Small intestine (tissue), 16 donors: Measurements from ENCODE around the gene UACA. TPM values are rescaled to one million over a fixed set of nuclear protein-coding genes. Genes with fewer than 3 reads are reported as not detected.
"Not testable (repeated sequence)": the region's sequence is repeated elsewhere in the genome, so short reads cannot be mapped to it uniquely, and the experiment has no call there.

Experiments
- DNase-seq, 2 donors: peaks; one replicate each; pipeline versions ENCODE4 v3.0.0 to v3.0.0-alpha.2; 2013
- FAIRE-seq: peaks from 2 replicates; lab custom pipeline; 2012; peaks lifted over from hg19 to GRCh38; lab: Jason Lieb, UNC
- H3K27ac ChIP-seq, 3 donors: one replicate each; pipeline ENCODE4 v1.5.1; 2013; ENCODE audit warnings: low read length in 2 of 3, mild to moderate bottlenecking in 2 of 3, control low read depth in 1 of 3, inconsistent platforms in 1 of 3, low read depth in 1 of 3, moderate library complexity in 1 of 3
- H3K27me3 ChIP-seq, 3 donors: one replicate each; pipeline ENCODE4 v1.6.1; 2013; ENCODE audit warnings: low read length in 3 of 3, inconsistent platforms in 1 of 3; ENCODE audit not compliant: control insufficient read depth in 3 of 3, insufficient read depth in 3 of 3
- H3K36me3 ChIP-seq, 3 donors: one replicate each; pipeline ENCODE4 v1.6.1; 2013; ENCODE audit warnings: low read length in 3 of 3, inconsistent platforms in 1 of 3, low read depth in 1 of 3, mild to moderate bottlenecking in 1 of 3, moderate library complexity in 1 of 3; ENCODE audit not compliant: control insufficient read depth in 3 of 3, insufficient read depth in 2 of 3
- H3K4me1 ChIP-seq, 3 donors: one replicate each; pipeline ENCODE4 v1.6.1; 2013; ENCODE audit warnings: low read length in 2 of 3, inconsistent platforms in 1 of 3, low read depth in 1 of 3, mild to moderate bottlenecking in 1 of 3, moderate library complexity in 1 of 3; ENCODE audit not compliant: control insufficient read depth in 3 of 3, insufficient read depth in 2 of 3
- H3K4me3 ChIP-seq, 3 donors: one replicate each; pipeline ENCODE4 v1.5.1; 2013; ENCODE audit warnings: low read length in 3 of 3, control low read depth in 1 of 3, inconsistent platforms in 1 of 3, low read depth in 1 of 3, mild to moderate bottlenecking in 1 of 3, moderate library complexity in 1 of 3
- H3K9me3 ChIP-seq, 2 donors: one replicate each; pipeline ENCODE4 v1.6.1; 2013; ENCODE audit warnings: low read depth in 1 of 2, low read length in 1 of 2; ENCODE audit not compliant: control insufficient read depth in 2 of 2, insufficient read depth in 1 of 2
- WGBS, 3 donors: extraction: QIAGEN DNeasy Blood & Tissue Kit; methylation state at CpG; one replicate each; pipeline ENCODE4 v1.1.7; 2013; 5-methylcytosine and 5-hydroxymethylcytosine counted together
- long read RNA-seq, 10 donors: transcript quantifications; one replicate each; lab custom pipeline, GENCODE V29; 2026
- polyA plus RNA-seq, 4 donors: library from polyadenylated mRNA; stranded (reverse) in 3 of 4; unstranded in 1 of 4; fragments of 200-250 nt in 3 of 4; fragments of 120-200 nt in 1 of 4; gene quantifications; one replicate each; pipeline versions ENCODE4 v1.2.1 to v1.2.3, GENCODE V29; 2013
- donor health status: healthy with polysubstance abuse.
- donor health status: control.
- donor health status: control.
- donor health status: Bipolar disorder and iron deficiency.
- donor health status: healthy.

UACA gene, protein sequence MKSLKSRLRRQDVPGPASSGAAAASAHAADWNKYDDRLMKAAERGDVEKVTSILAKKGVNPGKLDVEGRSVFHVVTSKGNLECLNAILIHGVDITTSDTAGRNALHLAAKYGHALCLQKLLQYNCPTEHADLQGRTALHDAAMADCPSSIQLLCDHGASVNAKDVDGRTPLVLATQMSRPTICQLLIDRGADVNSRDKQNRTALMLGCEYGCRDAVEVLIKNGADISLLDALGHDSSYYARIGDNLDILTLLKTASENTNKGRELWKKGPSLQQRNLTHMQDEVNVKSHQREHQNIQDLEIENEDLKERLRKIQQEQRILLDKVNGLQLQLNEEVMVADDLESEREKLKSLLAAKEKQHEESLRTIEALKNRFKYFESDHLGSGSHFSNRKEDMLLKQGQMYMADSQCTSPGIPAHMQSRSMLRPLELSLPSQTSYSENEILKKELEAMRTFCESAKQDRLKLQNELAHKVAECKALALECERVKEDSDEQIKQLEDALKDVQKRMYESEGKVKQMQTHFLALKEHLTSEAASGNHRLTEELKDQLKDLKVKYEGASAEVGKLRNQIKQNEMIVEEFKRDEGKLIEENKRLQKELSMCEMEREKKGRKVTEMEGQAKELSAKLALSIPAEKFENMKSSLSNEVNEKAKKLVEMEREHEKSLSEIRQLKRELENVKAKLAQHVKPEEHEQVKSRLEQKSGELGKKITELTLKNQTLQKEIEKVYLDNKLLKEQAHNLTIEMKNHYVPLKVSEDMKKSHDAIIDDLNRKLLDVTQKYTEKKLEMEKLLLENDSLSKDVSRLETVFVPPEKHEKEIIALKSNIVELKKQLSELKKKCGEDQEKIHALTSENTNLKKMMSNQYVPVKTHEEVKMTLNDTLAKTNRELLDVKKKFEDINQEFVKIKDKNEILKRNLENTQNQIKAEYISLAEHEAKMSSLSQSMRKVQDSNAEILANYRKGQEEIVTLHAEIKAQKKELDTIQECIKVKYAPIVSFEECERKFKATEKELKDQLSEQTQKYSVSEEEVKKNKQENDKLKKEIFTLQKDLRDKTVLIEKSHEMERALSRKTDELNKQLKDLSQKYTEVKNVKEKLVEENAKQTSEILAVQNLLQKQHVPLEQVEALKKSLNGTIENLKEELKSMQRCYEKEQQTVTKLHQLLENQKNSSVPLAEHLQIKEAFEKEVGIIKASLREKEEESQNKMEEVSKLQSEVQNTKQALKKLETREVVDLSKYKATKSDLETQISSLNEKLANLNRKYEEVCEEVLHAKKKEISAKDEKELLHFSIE (N-terminal part only)
- 10 to 100 TPM; 20.2 to 61.4 (median 50.6) TPM for polyA plus RNA-seq
- long read RNA-seq, donor 1, result 0 reads
- long read RNA-seq, donor 2, partial matches to known transcripts, result 0 of 3 reads
- long read RNA-seq, donor 2, other reads (novel, unspliced or antisense), result 0 of 3 reads
- long read RNA-seq, donor 3, transcript UACA-213 (3 exons, 542 nt), result major isoform, 5 of 26 reads
- long read RNA-seq, donor 3, partial matches to known transcripts, result 18 of 26 reads
- long read RNA-seq, donor 3, other reads (novel, unspliced or antisense), result 0 of 26 reads
- long read RNA-seq, donor 4, result 0 reads
- long read RNA-seq, donor 5, partial matches to known transcripts, result 0 of 3 reads
- long read RNA-seq, donor 5, other reads (novel, unspliced or antisense), result 0 of 3 reads
- long read RNA-seq, donor 6, partial matches to known transcripts, result 14 of 16 reads
- long read RNA-seq, donor 6, other reads (novel, unspliced or antisense), result 0 of 16 reads
- long read RNA-seq, donor 7, transcript UACA-213 (3 exons, 542 nt), result major isoform, 7 of 92 reads
- long read RNA-seq, donor 7, partial matches to known transcripts, result 78 of 92 reads
- long read RNA-seq, donor 7, other reads (novel, unspliced or antisense), result 0 of 92 reads
- long read RNA-seq, donor 8, partial matches to known transcripts, result 0 of 4 reads
- long read RNA-seq, donor 8, other reads (novel, unspliced or antisense), result 0 of 4 reads
- long read RNA-seq, donor 9, partial matches to known transcripts, result 0 of 2 reads
- long read RNA-seq, donor 9, other reads (novel, unspliced or antisense), result 0 of 2 reads
- long read RNA-seq, donor 10, full-length matches to known transcripts, result 9 of 15 reads
- long read RNA-seq, donor 10, partial matches to known transcripts, result 6 of 15 reads
- long read RNA-seq, donor 10, other reads (novel, unspliced or antisense), result 0 of 15 reads

DNA sequence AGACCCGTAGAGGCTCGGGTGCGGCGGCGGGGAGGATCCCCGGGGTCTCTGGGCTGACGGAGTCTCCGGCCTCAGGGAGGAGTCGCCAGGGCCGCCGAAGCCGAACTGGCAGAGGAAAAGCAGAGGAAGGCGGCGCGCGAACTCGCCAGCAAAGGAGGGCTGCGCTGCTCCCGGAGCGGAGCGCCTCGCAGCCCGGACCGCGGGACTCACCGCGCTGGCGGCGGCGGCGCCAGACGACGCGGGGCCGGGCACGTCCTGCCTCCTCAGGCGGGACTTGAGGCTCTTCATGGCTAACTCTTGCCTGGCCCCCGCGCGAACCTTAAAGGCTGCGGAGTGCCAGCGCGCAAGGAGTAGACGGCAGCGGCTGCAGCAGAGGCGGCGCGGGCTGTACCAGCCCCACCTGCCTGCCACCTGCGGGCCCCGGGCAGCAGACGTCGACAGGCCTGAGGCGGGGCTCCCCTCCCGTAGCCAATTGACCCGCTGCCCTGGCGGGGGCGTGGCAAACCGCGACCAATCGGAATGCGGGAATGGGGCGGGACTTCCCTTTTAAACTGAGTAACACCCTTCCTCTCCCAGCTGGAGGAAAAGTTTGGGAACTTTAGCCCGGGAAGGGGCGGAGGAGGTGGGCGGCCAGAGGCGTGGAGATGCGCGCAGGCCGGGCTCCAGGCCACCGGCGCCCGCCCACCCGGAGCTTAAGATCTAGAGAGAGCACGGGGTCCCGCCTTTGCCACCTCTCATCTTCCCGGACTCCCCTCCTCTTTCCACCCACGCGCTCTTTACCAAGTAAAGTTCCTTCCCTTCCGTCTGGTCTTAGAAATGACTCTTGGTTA, at the start of gene UACA:
Gene UACA (minus strand): TSS at position 439 of the 830 bp plus-strand sequence. CDS start 151 bp downstream, at position 288.
- peaks cover 3 to 13% (median 5%) of the 10 kb centered on the region in 3 donors for H3K4me1 ChIP-seq
- peak within 1 kb of the TSS; percentile 89 to 100 (median 99) for H3K27ac ChIP-seq
- peaks cover 0 to 1% (median 0%) of the 10 kb centered on the region in 3 donors for H3K27me3 ChIP-seq
- H3K4me3 ChIP-seq, result peak within 1 kb of the TSS; percentile 74 to 80 (median 77)
- H3K36me3 ChIP-seq, result peaks cover 0 to 3% (median 0%) of the 10 kb centered on the region in 3 donors
- peak; percentile 97 to 99 for DNase-seq
- WGBS, 3 donors, result 1 to 3% (median 1%) methylated on average over 59 to 79 of the region's 79 CpGs
- H3K9me3 ChIP-seq, result no peaks in the 10 kb centered on the region
- FAIRE-seq, result no peak

DNA sequence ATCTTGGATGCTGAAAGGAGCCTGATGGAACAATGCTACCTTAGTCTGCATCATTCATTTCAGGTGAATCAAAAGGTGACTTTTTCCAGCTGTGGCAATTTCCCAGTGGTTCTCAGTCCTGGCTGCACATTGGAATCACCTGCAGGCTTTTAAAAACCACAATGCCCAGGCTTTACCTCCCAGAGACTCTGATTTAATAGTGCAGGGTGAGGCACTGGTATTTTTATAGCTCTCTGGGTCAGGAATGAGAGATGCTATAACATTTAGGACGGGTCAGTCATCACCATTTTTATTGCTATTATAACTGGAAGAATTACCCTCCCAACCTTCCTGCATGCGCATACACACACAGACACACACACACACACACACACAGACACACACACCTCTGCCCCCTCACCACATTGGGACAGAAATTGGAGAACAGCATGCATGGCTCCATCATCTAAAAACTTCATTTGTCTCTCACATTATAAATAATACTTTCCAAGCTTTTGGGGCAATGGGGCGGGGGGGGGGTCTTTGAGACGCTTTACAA, 49.5 kb upstream of the UACA start:
- 71 to 82% (median 81%) methylated on average over 4 of the region's 4 CpGs for WGBS, 3 donors
- no peak for FAIRE-seq

DNA sequence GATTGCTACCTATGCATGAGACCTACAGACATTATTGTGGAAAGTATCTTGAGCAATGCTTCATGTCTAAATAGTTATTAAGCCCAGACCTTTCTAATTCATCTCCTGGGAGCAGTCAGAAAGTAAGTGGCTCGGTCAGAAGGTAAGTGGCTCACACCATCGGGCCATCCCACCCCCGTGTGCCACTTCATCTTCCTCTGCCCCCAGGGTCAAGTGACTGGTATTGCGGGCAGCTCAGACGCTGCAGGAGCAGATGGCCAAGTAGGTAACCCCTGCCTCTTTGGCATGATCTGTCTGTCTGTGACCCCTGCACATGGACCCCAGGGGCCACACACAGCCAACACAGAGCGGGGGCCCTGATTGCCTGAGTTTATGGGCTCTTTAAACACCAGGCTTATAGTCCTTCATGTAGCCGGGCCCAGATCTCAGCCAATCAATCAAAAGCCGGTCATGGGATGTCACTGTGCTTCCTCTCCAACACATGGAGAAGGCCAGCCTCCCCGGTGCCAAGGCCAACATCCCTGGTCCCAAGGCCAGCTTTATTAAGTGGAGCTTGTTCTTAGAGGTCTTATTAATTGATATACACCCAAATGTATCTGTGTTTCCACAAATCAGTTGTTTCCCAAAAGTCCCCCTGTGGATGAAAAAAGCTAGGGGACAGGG, 47.7 kb upstream of the UACA start:
- H3K27ac ChIP-seq, result no peak overlapping the region
- no peak for FAIRE-seq
- H3K4me1 ChIP-seq, result no peaks in the 10 kb centered on the region
- no peak overlapping the region for H3K4me3 ChIP-seq
- no peaks in the 10 kb centered on the region for H3K9me3 ChIP-seq
- no peak for DNase-seq
- 76 to 78% (median 77%) methylated on average over 9 of the region's 9 CpGs for WGBS, 3 donors
- H3K27me3 ChIP-seq, result peaks cover 0 to 2% (median 2%) of the 10 kb centered on the region in 3 donors
- no peaks in the 10 kb centered on the region for H3K36me3 ChIP-seq

More for the DNA sequence above, 49.5 kb upstream of the UACA start:
- no peaks in the 10 kb centered on the region for H3K9me3 ChIP-seq
- H3K36me3 ChIP-seq, result no peaks in the 10 kb centered on the region
- no peaks in the 10 kb centered on the region for H3K4me1 ChIP-seq
- H3K27me3 ChIP-seq, result peaks cover 0 to 2% (median 2%) of the 10 kb centered on the region in 3 donors
- no peak overlapping the region for H3K27ac ChIP-seq
- DNase-seq, result no peak
- H3K4me3 ChIP-seq, result no peak overlapping the region

DNA sequence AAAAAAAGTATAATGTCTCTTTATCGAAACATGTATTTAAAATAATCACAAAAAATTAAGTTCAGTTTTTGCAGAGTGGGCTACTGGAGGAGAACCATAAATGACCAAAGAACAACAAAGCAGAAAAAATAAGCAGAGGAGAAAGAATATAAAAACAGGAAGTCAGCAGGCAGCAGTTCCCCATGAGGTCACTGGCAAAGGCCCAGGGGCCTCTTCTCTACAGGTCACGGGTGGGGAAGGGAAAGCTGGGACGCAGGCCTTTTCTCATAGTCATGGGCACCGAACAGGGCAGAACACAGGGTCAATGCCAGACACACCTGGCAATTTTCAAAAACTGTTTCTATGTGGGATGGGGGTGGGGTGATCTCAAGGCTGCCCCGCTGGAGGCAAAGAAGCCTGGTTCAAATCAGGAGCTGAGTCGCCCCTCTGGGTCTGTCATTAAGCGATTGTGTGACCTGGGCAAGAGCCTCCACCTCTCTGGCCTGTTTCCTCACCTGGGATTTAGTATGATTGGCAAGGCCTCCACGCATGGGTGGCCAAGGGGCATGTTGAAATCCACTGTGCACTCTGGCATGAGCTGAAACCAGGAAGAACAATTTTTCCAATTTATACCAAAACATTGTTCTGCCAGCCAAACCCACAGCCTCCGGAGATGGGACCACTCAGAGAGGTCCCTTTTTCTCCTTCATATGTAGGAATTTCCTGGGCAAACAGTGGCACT, 43.8 kb upstream of the UACA start:
- no peak for FAIRE-seq
- no peak overlapping the region for H3K4me3 ChIP-seq
- peak overlapping the region in 1 of 3 donors; percentile 8 for H3K27ac ChIP-seq
- H3K36me3 ChIP-seq, result no peaks in the 10 kb centered on the region
- WGBS, 3 donors, result 73 to 89% (median 86%) methylated on average over 9 of the region's 9 CpGs
- H3K4me1 ChIP-seq, result no peaks in the 10 kb centered on the region
- peaks cover 0 to 2% (median 2%) of the 10 kb centered on the region in 3 donors for H3K27me3 ChIP-seq
- no peaks in the 10 kb centered on the region for H3K9me3 ChIP-seq
- no peak for DNase-seq

DNA sequence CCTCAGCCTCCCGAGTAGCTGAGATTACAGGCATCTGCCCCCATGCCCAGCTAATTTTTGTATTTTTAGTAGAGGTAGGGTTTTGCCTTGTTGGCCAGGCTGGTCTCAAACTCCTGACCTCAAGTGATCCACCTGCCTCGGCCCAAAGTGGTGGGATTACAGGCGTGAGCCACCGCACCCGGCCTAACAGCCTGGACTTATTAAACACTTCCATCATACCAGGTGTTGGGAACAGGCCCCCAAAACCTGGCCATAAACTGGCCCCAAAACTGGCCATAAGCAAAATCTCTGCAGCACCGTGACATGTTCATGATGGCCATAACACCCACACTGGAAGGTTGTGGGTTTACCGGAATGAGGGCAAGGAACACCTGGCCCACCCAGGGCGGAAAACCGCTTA, 41.0 kb upstream of the UACA start:
- not testable (repeated sequence) for H3K27ac ChIP-seq, FAIRE-seq, H3K27me3 ChIP-seq, DNase-seq, H3K9me3 ChIP-seq, H3K36me3 ChIP-seq, H3K4me3 ChIP-seq
- H3K4me1 ChIP-seq, result peaks cover 0 to 11% (median 3%) of the 10 kb centered on the region in 3 donors
- WGBS, 3 donors, result 92 to 94% (median 93%) methylated on average over 9 of the region's 9 CpGs

DNA sequence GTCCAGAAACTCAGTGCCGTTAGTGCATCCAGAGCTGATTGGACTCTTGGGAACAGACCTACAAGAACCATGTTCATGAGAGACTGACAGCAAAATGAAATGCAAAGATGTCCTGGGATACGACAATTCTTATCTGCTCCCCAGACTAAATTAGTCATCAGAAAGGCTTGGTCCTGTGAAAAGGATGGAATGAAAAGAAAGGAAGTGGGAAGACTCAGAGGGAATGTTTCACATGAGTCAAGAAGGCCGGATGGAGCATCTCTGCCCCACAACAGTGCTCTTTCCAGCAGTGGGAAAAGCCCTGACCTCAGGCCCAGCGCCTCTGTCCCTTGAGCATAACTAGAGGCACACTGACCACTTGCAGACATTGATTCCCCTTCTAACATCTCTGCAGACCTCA, 39.3 kb upstream of the UACA start:
- no peaks in the 10 kb centered on the region for H3K36me3 ChIP-seq
- H3K4me3 ChIP-seq, result no peak overlapping the region
- 86 to 89% (median 87%) methylated on average over 4 of the region's 4 CpGs for WGBS, 3 donors
- H3K27me3 ChIP-seq, result peaks cover 0 to 2% (median 0%) of the 10 kb centered on the region in 3 donors
- FAIRE-seq, result no peak
- H3K4me1 ChIP-seq, result peaks cover 0 to 11% (median 3%) of the 10 kb centered on the region in 3 donors
- H3K27ac ChIP-seq, result no peak overlapping the region
- no peak for DNase-seq
- no peaks in the 10 kb centered on the region for H3K9me3 ChIP-seq
